HL-60 (cell line): ENCODE data around the gene PPP2R5C.

Experiments
- CTCF ChIP-seq: IDR thresholded peaks from one replicate; pipeline ENCODE4 v1.5.1; 2011; ENCODE audit warnings: low read length, control low read depth, inconsistent platforms; ENCODE audit not compliant: insufficient read depth
- POLR2AphosphoS5 ChIP-seq: IDR thresholded peaks from 2 replicates; pipeline ENCODE4 v1.6.1; 2012; ENCODE audit warnings: low read depth
- REST ChIP-seq: IDR thresholded peaks from 2 replicates; pipeline ENCODE4 v1.6.1; 2012; ENCODE audit warnings: low read depth; ENCODE audit not compliant: insufficient replicate concordance

- TF ChIP-seq CTCF (no peak), REST (no peak), POLR2AphosphoS5 (no peak)
These were observed 33.2 kb upstream of the PPP2R5C start for GRCh38 chr14:101728367-101728742.
